WTC11 (cell line): ENCODE results near the gene SNAPC4.

Experiments
- CREB1 ChIP-seq: sonication (generic); formaldehyde crosslinking; IDR thresholded peaks from 2 replicates; pipeline ENCODE4 v1.8.0; 2023; ENCODE audit warnings: mild to moderate bottlenecking, missing genetic modification reagents
- CTCF ChIP-seq: fragments of 200-600 bp; IDR thresholded peaks from 2 replicates; pipeline ENCODE4 v1.8.0; 2022; ENCODE audit warnings: antibody characterized with exemption
- ELF4 ChIP-seq: sonication (generic); formaldehyde crosslinking; IDR thresholded peaks from 2 replicates; pipeline ENCODE4 v1.8.1; 2022; ENCODE audit warnings: low read depth, mild to moderate bottlenecking, moderate library complexity, missing genetic modification reagents
- ESRRA ChIP-seq: sonication (generic); formaldehyde crosslinking; IDR thresholded peaks from 2 replicates; pipeline ENCODE4 v1.8.1; 2022; ENCODE audit warnings: mild to moderate bottlenecking, missing genetic modification reagents, borderline replicate concordance
- JUN ChIP-seq: sonication (generic); formaldehyde crosslinking; IDR thresholded peaks from 2 replicates; pipeline ENCODE4 v1.8.0; 2023; ENCODE audit warnings: mild to moderate bottlenecking, missing genetic modification reagents
- TP53 ChIP-seq: sonication (generic); formaldehyde crosslinking; IDR thresholded peaks from 2 replicates; pipeline ENCODE4 v1.8.1; 2023; ENCODE audit warnings: mild to moderate bottlenecking, missing genetic modification reagents

GRCh38 chr9:136389396-136389795, 10.6 kb downstream of the SNAPC4 start:
- TF ChIP-seq CTCF (no peak), JUN (CRISPR knock-in tag) (no peak), ESRRA (CRISPR knock-in tag) (no peak), TP53 (CRISPR knock-in tag) (no peak), ELF4 (CRISPR knock-in tag) (no peak), CREB1 (CRISPR knock-in tag) (no peak)
